Renal cortical epithelial cell (primary cell): ENCODE data around the gene C16orf96. TPM values are rescaled to one million over a fixed set of nuclear protein-coding genes. Genes with fewer than 3 reads are reported as not detected.

Experiments
- DNase-seq: peaks from one replicate; pipeline ENCODE4 v3.0.0-alpha.2; 2011; ENCODE audit warnings: low read depth
- total RNA-seq: library from RNA; depleted of rRNA; stranded (reverse); fragments of >200 nt; gene quantifications from 2 replicates; pipeline ENCODE4 v1.2.3, GENCODE V29; 2014

Gene C16orf96
- total RNA-seq, result 0.10 TPM in 1 of 2 replicates, not detected in the other

DNA sequence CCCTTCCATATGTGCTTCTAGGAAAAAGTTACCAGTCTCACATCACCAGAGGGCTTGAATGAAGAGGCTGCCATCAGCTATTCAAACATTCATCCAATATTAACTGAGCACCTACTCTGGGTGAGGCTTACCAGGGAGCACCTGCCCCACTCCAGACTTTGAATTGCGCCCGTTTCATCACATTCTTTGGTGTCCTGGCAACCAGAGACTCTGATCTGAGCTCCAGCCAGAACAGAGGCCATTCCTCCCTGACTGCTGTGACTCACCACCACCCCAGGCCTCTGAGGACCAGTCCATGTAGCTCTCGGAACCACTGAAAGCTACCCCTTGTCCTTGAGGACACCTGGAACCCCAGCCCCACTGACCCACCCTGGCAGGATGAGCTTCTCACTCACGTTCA lies at the start of gene C16orf96:
C16orf96 (plus strand) TSS at position 229 of the 400 bp plus-strand sequence; CDS start at position 379, 150 bp downstream.
- peak; percentile 54 for DNase-seq

DNA sequence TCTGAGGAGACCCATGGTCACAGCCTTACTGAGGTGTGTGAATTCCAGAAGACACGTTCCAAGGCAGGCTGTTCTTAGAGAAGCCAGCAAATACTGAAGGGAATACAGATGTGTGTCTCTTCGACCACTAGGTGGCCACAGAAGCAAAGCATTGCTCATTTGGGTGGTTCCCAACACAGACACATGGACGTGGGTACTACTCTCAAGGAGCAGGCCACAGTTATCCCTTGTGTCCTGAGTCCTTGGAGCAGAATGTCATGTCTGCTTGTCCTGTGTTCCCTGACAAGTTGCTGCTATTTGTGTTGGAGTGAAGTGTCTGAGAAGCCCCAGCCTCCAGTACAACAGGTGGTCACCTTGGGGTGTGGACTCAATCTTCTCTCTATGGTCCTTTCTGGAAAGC lies 49.7 kb upstream of the C16orf96 start:
- DNase-seq, result peak; percentile 77

DNA sequence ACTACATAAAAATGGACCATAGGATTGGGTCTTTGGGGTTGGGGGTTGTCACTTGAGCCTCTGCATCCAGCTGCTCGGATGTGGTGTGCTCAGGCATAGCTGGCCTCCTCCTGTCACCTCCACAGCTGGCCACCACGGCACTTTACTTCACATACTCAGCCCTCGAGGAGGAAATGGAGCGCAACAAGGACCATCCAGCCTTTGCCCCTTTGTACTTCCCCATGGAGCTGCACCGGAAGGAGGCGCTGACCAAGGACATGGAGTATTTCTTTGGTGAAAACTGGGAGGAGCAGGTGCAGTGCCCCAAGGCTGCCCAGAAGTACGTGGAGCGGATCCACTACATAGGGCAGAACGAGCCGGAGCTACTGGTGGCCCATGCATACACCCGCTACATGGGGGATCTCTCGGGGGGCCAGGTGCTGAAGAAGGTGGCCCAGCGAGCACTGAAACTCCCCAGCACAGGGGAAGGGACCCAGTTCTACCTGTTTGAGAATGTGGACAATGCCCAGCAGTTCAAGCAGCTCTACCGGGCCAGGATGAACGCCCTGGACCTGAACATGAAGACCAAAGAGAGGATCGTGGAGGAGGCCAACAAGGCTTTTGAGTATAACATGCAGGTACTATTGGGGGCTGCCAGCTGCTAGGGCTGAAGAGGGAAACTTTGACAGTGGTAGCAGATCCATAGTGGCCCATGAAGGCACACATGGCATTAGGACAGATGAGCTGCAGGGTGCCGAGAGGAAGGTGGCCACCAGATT lies 48.4 kb upstream of the C16orf96 start:
- no peak for DNase-seq

DNA sequence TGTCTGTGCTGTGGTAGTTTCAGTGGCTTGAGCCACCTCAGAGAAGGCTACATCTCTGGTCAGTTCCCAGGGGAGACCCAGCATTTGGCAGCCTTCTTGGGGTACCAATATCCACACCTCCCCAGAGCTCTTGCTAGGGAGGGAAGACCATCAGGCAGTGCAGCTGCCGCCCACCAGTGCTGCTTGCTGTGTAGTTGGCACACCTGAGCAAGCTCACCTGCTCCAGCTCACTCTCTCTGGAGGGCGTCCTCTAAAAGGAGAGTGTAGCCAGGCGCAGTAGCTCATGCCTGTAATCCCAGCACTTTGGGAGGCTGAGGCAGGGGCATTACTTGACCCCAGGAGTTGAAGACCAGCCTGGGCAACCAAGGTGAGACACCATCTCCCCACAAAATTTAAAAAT lies 47.3 kb upstream of the C16orf96 start:
- DNase-seq, result no peak

DNA sequence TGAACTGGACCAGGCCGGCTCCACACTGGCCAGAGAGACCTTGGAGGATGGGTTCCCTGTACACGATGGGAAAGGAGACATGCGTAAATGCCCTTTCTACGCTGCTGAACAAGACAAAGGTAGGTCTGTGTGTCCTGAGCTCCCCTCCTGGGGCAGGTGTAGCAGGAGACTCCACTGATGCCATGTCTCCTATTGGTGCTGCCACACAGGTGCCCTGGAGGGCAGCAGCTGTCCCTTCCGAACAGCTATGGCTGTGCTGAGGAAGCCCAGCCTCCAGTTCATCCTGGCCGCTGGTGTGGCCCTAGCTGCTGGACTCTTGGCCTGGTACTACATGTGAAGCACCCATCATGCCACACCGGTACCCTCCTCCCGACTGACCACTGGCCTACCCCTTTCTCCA lies 46.7 kb upstream of the C16orf96 start:
- DNase-seq, result no peak

DNA sequence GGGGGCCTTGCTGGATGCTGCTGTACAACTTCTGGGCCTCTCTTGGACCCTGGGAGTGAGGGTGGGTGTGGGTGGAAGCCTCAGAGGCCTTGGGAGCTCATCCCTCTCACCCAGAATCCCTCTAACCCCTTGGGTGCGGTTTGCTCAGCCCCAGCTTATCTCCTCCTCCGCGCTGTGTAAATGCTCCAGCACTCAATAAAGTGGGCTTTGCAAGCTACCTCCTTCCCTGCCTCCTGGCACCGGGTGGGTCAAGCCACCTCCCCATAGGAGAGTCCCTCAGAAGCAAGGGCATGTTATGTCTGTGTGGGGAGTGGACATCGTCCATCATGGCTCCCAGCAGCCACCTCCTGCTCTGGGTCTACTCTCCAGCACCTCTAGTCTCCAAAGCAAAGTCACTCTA lies 46.0 kb upstream of the C16orf96 start:
- DNase-seq, result no peak

DNA sequence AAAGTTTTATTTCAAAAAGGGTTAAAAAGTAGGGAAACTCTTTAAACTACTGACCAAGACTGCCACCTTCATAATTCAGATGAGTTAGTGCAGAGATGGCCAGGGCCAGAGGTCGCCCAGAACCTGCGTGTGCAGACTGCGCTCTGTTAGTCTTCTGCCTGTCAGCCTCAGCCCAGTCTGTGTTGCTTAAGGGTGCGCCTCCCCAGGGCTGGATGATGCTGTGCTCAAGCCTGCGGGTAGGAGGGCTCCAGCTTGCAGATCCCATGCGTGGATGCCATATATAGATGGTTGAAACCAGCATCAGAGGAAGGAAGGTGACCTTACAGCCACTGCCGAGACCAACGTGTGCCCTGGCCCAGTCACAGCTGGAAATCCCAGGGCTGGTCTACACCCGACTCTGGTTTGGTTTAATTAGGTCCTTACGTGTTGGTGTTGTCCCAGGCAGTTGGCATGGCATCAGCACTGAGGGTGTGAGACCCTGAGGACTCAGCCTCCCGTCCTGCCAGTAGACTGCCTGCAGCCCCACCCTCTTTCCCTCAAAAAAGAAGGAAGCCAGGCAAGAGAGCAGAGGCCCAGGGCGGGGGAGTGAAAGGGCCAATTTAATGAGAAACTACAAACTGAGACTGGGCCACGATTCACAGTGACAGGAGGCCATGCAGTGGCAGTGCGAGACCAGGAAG lies 45.3 kb upstream of the C16orf96 start:
- DNase-seq, result no peak

DNA sequence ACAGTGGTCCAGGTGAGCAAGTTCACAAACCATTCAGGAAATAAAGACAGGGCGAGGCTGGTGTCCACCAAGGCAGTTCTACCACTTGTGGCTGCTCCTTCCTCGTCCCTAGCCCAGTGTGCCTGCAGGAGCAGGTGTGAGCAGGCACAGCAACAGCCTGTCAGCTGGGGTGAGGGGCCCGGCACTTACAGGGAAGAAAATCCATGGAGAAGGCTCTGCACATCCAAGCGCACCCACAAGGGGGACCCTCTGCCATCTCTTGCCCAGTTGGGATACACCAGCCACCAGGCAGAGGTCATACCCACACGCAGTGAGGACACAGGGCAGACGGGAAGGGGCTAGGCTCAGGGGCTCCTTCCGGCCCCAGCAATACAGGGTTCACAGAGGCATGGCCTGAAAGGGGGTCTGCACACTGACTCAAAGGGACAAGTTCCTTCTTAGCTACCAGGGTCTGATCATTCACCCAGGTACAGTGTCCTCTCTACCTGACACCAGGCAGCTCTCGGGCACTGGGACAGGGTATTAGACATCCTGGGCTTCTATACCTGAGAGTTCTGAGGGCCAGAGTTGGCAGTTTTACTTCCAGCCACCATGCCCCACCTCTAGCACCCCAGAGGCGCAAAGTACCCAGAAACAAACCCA lies 44.6 kb upstream of the C16orf96 start:
- DNase-seq, result peak; percentile 46

DNA sequence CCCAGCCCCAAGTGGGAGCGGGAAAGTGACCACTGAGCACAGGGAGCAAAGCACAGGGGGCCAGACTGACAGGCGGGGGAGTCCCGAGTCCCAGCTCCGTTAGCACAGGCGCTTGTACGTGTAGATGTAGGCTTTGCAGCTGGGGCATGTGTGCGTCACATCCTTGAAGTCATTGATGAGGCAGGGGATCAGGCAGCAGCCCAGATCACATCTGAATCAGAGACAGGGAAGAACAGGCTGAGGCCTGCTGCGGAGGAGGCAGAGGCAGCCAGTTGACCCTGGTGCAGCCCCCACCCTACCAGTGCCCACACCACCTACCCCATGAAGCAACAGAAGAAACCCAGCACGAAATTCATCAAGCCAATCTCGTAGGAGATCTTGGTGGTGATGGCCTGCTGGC lies 43.7 kb upstream of the C16orf96 start:
- DNase-seq, result no peak

DNA sequence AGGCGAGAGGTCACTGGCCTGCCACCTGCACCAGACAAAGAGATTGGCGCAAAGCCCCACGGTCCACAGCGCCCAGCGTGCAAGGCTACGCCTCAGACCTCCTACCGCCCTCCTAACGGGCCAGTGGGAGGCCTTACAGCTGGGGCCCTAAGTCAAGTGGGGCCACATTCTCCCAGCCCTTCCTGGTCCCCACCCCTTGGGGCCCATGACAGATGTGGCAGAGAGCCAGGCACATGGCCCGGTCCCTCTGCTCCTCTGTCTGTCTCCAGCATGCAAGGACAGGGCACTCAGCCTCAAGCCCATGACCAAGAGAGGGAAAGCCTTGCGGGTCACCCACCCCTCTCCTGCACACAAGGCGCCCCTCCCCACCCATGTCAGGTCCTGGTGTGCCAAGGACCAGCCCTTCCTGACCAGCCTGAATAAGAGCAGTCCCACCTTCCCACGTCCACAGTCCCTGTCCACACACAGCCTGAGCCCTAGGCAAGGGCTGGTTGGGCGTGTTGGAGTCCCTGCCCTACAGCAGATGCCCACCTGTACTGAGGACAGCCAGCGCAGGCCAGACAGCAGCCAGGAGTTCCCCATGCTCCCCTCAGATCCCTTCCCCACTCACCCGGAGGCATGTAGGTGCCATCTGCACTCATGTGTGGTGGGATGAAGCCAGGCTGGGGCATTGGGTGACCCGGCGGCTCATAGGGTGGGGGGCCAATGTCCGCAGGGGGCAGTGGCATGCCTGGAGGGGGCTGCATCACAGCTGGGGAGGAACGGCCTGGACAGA lies 42.9 kb upstream of the C16orf96 start:
- DNase-seq, result no peak

DNA sequence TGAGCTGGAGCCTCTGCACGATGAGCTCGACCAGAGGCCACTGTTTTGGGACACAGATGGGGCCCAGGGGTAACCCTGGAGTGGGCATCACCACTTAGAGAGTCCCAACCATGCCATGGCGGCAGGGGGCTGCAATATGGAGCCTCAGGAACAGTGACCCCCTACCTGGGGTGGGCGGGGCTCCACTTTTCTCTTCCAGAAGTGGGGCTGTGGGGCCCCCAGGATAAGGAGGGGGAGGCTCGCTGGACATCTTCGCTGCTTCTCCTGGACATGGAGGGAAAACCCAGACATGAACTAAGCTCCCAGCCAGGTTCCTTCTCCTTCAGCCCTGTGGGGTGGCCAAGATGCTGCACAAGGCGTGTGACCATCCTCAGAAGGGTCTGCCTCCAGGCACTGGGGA lies 42.3 kb upstream of the C16orf96 start:
- DNase-seq, result no peak

DNA sequence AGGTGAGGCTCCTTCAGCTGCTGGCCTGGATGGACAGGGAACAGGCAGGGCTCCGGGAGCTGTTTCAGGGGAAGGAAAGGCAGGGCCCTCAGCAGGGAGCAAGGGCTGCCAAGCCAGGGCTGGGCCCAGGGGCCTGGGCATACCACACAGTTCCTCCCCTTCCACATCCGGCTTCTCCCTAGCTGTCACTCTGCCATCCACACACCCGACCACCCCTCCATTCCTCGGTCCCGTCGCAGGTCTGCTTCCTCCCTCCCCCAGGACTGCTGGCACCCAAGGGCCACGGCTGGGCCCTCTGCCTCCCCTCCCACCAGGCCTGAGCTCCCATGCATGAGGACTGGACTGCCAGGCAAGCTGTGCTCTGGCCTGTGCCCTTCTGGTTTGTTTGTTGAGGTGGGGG lies 41.5 kb upstream of the C16orf96 start:
- DNase-seq, result no peak

DNA sequence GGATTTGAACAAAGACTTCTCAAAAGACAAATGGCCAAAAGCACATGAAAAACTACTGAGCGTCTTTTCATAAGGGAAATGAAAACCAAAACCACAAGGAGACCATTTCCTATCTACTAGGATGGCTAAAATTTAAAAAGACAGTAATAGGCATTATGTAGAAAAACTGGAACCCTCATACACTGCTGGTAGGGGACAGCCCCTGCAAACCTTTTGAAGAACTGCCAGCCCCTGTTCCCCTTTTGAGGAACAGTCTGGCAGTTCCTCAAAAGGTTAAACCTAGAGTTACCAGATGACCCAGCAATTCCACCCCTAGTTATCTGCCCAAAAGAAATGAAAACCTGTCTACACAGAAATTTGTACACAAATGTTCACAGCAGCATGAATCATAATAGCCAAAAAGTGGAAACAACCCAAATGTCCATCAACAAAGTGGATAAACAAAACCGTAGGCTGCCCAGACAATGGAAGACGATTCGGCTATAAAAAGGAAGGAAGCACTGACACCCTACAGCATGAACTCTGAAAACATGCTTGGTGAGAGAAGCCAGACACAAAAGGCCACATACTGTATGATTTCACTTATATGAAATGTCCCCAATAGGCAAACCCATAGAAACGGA lies 40.4 kb upstream of the C16orf96 start:
- no peak for DNase-seq

DNA sequence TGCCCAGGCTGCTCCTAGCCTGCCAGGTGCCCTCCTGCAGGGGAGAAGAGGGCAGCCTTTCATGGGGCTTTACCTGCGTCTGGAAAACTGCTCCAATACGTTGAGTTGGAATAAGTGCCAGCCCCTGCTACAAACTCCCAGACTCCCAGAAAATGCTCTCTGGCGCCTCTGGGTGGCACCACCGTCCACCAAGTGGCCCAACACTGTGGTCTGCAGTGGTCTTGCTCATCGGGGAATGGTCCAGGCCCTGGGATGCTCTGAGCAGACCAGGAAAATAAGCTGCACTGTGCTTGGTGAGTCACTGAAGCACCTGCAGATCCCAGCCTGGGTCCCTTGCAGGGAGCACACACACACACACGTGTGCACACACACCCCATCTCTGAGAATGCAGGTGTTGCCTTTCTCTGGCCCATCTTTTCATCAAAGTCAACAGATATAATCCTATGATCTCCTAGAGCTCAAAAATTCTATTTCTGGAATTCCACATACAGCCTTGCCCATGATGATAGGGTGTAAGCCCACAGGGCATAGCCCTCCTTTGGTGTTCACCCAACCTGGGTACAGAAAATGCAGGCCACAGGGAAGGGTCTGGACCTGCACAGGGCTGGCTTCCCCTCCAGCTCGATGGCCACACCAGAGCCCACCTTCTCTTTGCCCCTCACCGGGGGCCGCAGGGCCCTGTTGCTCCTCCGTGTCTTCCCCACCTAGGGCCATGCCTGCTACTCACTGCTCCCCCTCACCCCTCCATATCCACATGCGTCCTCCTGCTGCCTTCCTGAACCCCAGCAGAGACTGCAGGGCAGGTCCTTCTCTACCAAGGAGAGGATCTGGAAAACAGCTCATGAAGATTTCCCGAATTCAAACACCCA lies 38.1 kb upstream of the C16orf96 start:
- peak; percentile 17 for DNase-seq

DNA sequence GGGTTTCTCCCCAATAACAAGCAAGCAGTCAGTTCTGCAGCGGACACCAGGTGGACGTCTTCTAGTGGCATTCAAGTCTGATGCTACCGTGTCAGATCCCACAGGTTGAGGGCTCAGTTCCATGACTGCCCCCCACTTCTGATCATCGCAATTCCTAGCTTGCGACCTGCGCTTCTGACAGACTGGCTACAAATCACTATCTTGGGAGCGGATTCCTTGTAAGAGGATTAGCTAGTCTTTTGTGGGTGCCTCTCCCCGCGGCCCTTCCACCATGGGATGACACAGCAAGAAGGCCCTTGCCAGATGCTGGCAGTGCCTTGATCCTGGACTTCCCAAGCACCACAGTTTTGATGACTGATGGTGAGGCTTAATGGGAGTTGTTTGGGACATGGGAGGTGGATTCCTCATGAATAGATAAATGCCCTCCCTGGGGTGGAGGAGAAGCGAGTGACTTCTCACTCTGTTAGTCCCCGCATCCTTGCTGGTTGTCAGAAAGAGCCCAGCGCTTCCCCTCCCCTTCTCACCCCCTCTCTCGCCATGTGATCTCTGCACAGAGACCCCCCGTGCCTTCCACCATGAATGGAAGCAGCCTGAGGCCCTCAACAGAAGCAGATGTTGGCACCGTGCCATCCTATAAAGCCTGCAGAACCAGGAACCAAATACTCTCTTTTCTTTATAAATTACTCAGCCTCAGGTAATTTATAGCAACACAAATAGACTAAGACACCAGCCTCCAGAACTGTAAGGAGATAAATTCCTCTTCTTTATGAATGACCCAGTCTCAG lies 36.7 kb upstream of the C16orf96 start:
- no peak for DNase-seq

DNA sequence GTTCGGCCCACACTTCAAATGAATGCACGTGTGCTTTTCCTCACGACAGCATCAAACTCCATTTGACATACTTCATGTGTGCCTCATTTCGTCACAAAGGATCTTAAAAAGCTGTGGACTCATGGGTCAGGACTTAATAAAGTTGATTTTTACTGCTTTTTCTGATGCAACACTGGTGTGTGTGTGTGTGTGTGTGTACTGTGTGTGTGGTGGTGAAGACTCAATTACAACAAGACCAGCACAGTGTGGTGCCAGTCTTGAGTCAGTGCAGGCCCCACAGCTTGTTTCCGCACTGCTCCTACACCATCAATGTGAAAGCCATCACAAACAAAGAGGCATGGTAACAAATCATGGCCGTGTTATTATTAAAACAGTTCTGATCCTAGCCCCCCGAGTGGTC lies 35.2 kb upstream of the C16orf96 start:
- no peak for DNase-seq

DNA sequence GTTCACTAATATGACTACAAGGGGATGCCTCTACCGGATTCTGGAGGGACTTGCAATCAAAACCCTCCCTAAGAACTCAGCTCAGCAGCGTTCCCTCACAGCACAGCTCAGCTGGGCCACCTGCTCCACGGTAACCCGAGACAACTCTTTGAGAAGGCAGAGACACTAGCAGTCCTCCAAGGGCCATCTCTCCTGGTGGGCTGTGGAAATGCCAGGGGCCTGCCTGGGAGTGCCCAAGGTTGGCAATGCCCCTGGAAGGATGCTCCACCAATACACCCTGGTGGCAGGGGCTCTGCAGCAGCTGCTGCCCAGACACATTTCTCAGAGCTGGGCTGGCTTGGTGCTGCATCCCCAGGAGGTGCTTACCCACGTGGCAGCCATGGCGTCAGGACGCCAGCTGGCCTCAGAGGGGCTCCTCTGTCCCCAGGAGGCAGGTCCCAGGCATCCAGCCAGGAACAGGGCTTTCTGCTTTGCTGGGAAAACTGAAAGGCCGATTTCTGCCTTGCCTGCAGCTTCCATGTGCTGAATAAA lies 34.0 kb upstream of the C16orf96 start:
- no peak for DNase-seq

DNA sequence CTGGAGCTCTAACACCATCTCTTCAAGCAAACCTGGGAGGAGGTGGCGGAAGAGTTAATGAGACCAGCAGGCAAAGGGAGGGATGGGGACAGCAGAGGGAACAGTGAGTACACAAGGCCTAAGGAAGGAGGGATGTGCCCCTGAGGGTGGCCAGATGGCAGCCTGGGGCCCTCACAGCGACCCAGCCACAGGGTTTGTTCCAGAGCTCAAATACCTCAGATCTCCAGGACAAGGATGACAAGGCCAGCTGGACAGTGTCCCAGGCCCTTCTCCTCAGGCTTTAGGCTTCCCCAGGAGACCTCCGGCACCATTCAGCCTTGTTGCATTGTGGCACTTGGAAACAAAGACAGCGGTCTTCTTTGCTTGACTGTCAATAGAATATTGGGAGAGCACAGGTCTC lies 32.5 kb upstream of the C16orf96 start:
- no peak for DNase-seq

DNA sequence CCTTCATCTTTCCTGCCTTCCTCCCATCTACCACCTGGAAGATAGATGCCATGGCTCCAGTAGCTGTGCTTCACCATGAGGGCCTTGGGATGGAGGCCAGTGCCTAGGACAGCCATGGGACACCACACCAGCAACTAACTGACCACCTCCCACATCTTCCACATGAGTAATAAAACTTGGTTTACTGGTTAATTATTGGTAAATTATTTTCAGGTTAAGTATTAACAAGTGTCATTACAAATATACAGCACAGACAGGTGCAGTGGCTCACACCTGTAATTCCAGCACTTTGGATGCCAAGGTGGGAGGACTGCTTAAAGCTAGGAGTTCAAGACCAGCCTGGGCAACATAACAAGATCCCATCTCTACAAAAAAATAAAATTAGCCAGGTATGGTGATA lies 31.6 kb upstream of the C16orf96 start:
- DNase-seq, result peak; percentile 32

DNA sequence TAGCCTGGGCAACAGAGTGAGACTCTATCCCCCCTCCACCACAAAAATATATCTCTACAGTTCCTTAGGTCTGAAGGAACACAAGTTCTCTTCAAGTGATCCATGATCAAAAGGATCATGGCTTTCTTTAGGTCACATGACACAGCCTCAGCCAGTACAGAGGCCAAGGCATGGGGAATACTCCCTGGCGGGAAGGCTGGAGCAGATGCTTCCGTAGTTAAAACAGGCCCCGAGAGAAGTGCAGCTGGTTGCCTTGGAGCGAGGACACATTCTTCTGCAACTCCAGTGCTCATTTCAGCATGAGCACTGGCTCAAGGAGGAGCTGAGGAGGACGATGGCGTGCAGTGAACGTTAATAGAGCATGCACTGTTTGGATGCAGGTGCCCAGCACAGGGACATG lies 31.1 kb upstream of the C16orf96 start:
- no peak for DNase-seq
